ENCODE data around the gene AHCYL2.

AHCYL2 gene

GRCh38 chr7:129376076-129376777 lies 151.4 kb downstream of the AHCYL2 start:
- FAIRE-seq (no peak), DNase-seq (ENCODE audit: insufficient read length, low spot score) (peak; percentile 26)

- DNase-seq (ENCODE audit: insufficient read length, low spot score), result no peak
Observed at GRCh38 chr7:129376778-129377700, 152.2 kb downstream of the AHCYL2 start.

GRCh38 chr7:129381710-129382484 lies 157.1 kb downstream of the AHCYL2 start:
- FAIRE-seq (no peak), DNase-seq (ENCODE audit: insufficient read length, low spot score) (no peak)

More at GRCh38 chr7:129376778-129377700, 152.2 kb downstream of the AHCYL2 start:
- FAIRE-seq, result no peak

GRCh38 chr7:129383542-129384132 lies 158.8 kb downstream of the AHCYL2 start:
- FAIRE-seq (no peak), DNase-seq (ENCODE audit: insufficient read length, low spot score) (no peak)

GRCh38 chr7:129385116-129385515 lies 160.3 kb downstream of the AHCYL2 start:
- FAIRE-seq (no peak), DNase-seq (ENCODE audit: insufficient read length, low spot score) (no peak)

- DNase-seq (ENCODE audit: insufficient read length, low spot score) (no peak), FAIRE-seq (no peak)
Observed at GRCh38 chr7:129385598-129385997, 160.8 kb downstream of the AHCYL2 start.

- FAIRE-seq (no peak), DNase-seq (ENCODE audit: insufficient read length, low spot score) (no peak)
Observed at GRCh38 chr7:129386506-129386905, 161.7 kb downstream of the AHCYL2 start.

GRCh38 chr7:129387537-129387936 lies 162.7 kb downstream of the AHCYL2 start:
- DNase-seq (ENCODE audit: insufficient read length, low spot score) (no peak), FAIRE-seq (no peak)

- DNase-seq (ENCODE audit: insufficient read length, low spot score) (no peak), FAIRE-seq (no peak)
Observed at GRCh38 chr7:129388333-129389098, 163.7 kb downstream of the AHCYL2 start.

- DNase-seq (ENCODE audit: insufficient read length, low spot score), result no peak
- no peak for FAIRE-seq
Observed at GRCh38 chr7:129389829-129390228, 165.0 kb downstream of the AHCYL2 start.

- FAIRE-seq (no peak), DNase-seq (ENCODE audit: insufficient read length, low spot score) (no peak)
Observed at GRCh38 chr7:129390314-129390713, 165.5 kb downstream of the AHCYL2 start.

GRCh38 chr7:129391546-129392171 lies 166.8 kb downstream of the AHCYL2 start:
- no peak for FAIRE-seq

GRCh38 chr7:129393255-129393654 lies 168.4 kb downstream of the AHCYL2 start:
- DNase-seq (ENCODE audit: insufficient read length, low spot score) (no peak), FAIRE-seq (no peak)

More at GRCh38 chr7:129391546-129392171, 166.8 kb downstream of the AHCYL2 start:
- DNase-seq (ENCODE audit: insufficient read length, low spot score), result no peak

- FAIRE-seq (no peak), DNase-seq (ENCODE audit: insufficient read length, low spot score) (no peak)
Observed at GRCh38 chr7:129394101-129394500, 169.3 kb downstream of the AHCYL2 start.

- FAIRE-seq (no peak), DNase-seq (ENCODE audit: insufficient read length, low spot score) (no peak)
Observed at GRCh38 chr7:129394982-129395914, 170.4 kb downstream of the AHCYL2 start.

- peak; percentile 43 for DNase-seq (ENCODE audit: insufficient read length, low spot score)
- FAIRE-seq, result no peak
Observed at GRCh38 chr7:129401228-129401966, 176.6 kb downstream of the AHCYL2 start.

GRCh38 chr7:129401967-129402860 lies 177.4 kb downstream of the AHCYL2 start:
- FAIRE-seq, result no peak

More at GRCh38 chr7:129401967-129402860, 177.4 kb downstream of the AHCYL2 start:
- no peak for DNase-seq (ENCODE audit: insufficient read length, low spot score)
